Frontal cortex (tissue), 4 donors: ENCODE results near the gene TSPEAR. TPM values are rescaled to one million over a fixed set of nuclear protein-coding genes. Genes with fewer than 3 reads are reported as not detected.

ENCODE experiments used
- DNase-seq, 2 donors: peaks; one replicate each; pipeline ENCODE4 v3.0.0; 2012; ENCODE audit warnings: low spot score in 2 of 2
- FAIRE-seq: peaks from 2 replicates; lab custom pipeline; 2012; peaks lifted over from hg19 to GRCh38; lab: Jason Lieb, UNC
- total RNA-seq: library from RNA; depleted of rRNA; stranded (reverse); fragments of >200 nt; gene quantifications from one replicate; pipeline ENCODE4 v1.2.3, GENCODE V29; 2014
- donor health status: control.
- donor health status: control.
- donor health status: control.

TSPEAR gene
- total RNA-seq, 1 donor from 2014 or later = not detected

GRCh38 chr21:44515359-44516165, 195.8 kb downstream of the TSPEAR start:
- FAIRE-seq = no peak
- DNase-seq = no peak

- FAIRE-seq (no peak), DNase-seq (no peak)
Observed at GRCh38 chr21:44514746-44515358, 196.5 kb downstream of the TSPEAR start.

DNA sequence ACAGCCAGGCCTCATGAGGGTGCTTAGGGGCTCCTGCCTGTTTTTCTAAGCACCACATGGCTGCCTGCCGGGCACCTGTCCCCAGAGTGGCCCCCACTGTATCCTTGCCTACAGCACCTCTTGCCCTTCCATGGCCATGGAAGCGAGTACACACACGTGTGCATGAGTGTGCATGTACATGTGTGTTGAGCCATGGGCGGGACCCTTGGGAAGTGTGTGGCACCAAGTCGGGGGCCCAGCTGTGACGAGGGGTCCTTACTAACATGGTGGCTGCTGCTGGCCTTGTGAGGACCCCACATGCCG, 197.2 kb downstream of the TSPEAR start:
- FAIRE-seq (no peak), DNase-seq (no peak)

DNA sequence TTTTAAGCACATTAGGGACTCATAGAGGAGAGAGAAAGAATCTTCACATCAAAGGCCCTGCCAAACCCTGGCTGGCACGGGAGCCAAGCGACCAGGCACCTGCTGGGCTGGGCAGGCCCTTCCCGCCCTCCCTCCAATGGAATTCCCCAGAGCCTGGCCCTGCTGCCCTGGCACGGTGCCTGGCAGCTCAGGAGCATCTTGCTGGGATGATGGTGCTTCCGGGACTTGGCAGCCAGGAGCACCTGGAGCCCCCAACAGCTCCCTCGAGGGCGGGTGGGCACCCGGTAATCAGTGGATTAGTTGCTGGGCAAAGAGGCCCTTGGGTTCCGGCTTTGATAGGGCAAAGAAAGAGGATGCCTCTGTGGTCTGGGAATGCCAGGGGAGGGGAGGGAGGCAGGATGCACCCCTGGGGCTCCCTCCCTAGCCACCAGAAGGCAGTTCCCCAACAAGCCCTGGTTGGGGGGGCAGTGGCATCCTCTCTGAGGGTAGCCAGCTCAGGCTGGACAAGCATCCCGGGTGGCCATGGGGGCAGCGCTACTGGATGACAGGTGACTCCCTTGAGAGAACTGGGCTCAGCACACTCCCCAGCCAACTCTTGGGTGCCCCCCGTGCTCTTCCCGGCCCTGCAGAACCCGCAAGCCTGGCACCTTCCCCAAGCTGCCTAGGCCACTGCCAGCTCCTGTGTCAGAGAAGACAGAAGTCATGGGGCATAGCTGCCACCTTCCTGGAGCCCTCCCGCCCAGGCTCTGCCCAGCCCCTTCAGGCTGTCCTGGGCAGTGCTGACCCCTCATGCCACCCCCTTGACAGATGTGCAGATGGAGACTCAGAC, 197.8 kb downstream of the TSPEAR start:
- FAIRE-seq (no peak), DNase-seq (no peak)

- DNase-seq (no peak), FAIRE-seq (no peak)
Observed at GRCh38 chr21:44512496-44513388, 198.6 kb downstream of the TSPEAR start.

- DNase-seq = no peak
- FAIRE-seq = no peak
Observed at GRCh38 chr21:44511938-44512275, 199.5 kb downstream of the TSPEAR start.

GRCh38 chr21:44511219-44511937, 200.0 kb downstream of the TSPEAR start:
- no peak for FAIRE-seq
- DNase-seq = no peak

DNA sequence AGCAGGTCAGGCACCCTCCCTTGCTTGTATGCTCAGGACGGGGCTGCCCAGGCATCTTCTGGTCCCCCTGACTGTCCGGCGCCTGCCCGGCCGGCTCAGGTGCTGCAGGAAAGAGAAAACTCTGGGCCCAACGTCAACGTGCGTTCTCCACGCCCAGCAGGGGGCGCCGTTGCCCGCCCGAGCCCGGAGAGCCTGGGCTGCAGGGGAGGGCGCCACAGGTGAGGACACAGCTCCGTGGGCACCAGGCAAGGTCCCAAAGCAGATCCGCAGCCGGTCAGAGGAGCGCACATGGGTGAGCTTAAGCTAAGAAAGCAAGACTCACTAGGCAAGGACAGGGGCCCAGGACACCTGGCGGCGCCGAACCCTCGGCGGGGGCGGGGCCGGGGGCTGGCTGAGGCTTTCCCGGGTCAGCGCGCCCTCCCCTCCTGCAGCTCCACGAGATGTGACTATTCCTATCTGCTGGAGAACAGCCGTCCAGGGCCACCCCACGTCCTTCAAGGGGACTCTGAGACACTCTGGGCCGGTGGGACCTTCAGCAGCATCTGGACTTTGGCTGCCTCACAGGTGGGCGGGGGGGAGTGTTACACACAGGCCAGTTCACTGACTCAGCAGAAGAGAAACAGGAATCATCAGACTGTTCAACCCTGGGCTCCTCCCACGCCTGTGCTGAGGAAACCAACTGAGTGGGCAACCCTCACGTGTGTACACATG, 200.7 kb downstream of the TSPEAR start:
- FAIRE-seq = no peak
- DNase-seq = peak; percentile 57 to 67

DNA sequence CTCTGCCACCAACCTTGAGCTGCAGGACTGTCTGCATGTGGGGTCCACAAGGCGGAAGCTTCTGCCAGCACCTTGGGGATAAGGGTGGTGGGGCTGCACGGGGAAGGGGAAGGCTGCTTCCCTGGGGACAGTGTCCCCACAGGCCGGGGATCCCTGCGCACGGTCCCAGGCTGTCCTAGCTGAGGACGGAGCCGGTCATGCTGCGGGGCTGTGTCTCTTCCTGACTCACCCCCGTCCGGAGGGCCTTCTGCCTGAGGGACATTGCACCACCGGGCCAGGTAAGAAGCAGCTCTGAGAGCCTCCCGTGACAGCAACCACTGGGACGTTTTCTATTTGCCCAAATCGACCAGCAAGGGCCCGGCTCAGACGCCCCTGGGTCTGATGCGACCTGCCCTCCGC, 201.3 kb downstream of the TSPEAR start:
- no peak for DNase-seq

GRCh38 chr21:44509539-44509938, 201.8 kb downstream of the TSPEAR start:
- FAIRE-seq = no peak

More for the DNA sequence above, 201.3 kb downstream of the TSPEAR start:
- no peak for FAIRE-seq

DNA sequence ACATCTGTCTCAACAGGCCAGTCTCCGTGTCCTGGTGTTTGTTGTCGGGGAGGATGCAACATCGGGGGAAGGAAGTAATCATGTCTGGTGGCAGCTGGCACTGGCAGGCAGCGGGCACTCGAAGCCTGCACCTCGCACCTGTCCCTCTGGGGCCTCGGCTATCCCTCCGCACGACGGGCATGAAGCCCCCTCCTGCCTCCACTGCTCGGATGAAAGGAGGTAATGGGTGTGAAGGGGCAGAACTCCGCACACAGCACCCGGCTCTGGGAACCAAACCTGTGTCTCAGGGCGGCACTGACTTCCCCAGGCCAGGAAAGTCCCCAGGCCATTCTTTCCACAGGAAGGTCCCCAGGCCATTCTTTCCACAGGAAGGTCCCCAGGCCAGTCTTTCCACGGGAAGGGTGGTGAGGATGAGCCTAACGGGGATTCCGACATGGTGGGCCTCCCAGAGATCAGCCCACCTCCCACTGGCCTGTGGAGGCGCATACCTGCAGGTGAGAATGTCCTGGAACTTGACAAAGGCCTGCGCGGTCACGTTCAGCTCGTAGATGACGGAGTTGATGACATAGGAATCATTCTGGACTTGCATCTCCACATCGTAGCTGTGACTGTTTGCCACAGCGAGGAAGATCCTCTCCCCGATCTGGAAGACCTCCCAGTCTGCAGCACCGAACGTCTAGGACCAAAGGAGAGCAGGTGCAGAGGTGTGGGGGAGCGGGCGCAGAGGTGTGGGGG, 202.5 kb downstream of the TSPEAR start:
- FAIRE-seq (no peak), DNase-seq (no peak)

More at GRCh38 chr21:44509539-44509938, 201.8 kb downstream of the TSPEAR start:
- DNase-seq = peak in 1 of 2 donors; percentile 53

DNA sequence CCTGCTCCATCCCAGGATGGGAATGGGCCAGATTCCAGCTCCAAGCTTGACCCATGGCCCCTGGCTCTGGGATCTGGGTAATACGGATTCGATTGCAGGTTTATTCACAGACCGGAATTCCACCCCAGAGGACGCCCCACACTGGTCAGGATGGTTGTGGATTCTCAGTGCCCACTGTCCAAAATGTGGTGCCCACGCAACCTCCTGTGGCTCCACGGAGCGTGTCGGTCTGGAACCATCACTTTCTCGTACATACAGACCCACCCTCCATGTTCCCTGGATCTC, 203.0 kb downstream of the TSPEAR start:
- no peak for FAIRE-seq
- DNase-seq = no peak

GRCh38 chr21:44507673-44508425, 203.5 kb downstream of the TSPEAR start:
- no peak for FAIRE-seq

DNA sequence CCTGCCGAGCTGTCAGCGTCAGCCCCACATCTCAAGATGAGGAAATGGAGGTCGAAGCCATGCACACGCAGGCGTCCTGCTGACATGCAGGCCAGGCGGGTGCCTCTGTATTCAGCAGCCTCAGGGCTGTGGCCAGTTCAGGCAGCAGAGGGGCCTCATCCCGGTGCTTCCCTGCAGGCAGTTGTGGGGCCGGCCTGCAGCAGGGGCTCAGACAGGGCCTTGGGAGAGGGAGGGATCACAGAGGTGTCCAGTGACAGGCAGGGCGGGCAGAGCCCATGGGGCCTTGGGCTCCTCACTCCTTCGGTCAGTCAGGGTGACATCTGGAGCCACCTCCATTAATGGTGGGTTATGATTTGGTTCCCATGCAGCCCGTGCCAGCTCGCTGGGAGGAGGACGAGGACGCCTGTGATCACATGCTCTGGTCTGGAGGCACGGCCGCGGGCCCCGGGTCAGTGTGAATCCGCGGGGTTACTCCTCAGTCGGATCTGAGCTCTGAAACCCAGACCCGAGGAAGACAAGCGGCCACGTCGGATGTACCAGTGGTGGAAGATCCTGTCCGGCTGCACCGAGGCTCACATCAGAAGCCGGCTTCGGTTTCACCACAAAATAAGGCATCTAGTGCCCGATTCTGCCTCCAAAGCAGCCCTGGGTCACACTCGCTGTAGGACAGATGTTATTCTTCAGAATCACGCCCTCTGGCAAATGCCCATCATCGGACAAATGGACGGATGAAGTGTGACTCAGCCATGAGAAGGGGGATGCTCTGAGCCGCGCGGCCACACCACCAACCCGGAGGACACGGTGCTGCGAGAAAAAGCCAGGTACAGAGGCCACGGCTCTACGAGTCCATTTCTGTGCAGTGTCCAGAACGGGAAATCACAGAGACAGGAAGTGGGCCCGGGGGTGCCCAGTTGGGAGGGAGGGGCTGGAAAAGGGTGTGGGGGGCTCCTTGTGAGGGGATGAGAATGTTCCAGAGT, 204.8 kb downstream of the TSPEAR start:
- FAIRE-seq (no peak), DNase-seq (no peak)

More at GRCh38 chr21:44507673-44508425, 203.5 kb downstream of the TSPEAR start:
- no peak for DNase-seq

DNA sequence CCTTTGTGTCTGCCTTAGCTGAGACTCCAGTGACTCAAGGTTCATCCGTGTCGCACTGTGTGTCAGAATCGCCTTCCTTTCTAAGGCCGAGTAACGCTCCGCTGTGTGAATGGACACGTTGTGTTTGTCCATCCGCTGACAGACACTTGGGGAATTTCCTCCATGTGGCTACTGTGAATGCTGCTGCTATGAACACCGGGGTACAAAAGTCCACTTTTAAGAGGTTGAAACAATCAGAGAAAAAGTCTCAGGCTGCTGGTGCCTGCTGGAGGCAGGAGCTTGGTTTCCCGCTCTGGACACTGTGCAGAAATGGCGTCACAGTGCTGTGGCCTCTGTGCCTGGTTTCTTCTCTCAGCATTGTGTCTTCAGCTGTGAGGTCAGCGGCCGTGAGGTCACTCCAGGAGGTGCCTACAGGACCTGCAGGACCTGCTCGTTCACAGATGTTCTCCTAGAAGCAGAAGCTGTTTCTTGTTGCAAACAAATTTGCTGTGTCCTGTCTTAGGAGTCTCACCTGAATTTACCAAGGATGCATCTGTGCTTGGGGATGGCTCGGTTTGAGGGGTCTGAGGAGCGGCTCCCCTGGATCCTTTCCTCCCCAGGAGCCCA, 205.6 kb downstream of the TSPEAR start:
- DNase-seq (no peak), FAIRE-seq (no peak)

GRCh38 chr21:44503901-44504399, 207.4 kb downstream of the TSPEAR start:
- FAIRE-seq = no peak
- no peak for DNase-seq
